Retinal pigment epithelial cell (primary cell): Measurements from ENCODE around the gene HMCN1.

Source experiments
- DNase-seq: peaks from one replicate; pipeline ENCODE4 v3.0.0-alpha.2; 2010; ENCODE audit warnings: low read depth
- H3K4me3 ChIP-seq: 2 replicates; pipeline ENCODE4 v1.5.1; 2011; ENCODE audit warnings: mild to moderate bottlenecking, low read length, control low read depth, moderate library complexity
- CTCF ChIP-seq: conservative IDR thresholded peaks from 2 replicates; pipeline ENCODE4 v1.5.1; 2011; ENCODE audit warnings: low read depth, low read length, control low read depth, inconsistent platforms

The HMCN1 gene

DNA sequence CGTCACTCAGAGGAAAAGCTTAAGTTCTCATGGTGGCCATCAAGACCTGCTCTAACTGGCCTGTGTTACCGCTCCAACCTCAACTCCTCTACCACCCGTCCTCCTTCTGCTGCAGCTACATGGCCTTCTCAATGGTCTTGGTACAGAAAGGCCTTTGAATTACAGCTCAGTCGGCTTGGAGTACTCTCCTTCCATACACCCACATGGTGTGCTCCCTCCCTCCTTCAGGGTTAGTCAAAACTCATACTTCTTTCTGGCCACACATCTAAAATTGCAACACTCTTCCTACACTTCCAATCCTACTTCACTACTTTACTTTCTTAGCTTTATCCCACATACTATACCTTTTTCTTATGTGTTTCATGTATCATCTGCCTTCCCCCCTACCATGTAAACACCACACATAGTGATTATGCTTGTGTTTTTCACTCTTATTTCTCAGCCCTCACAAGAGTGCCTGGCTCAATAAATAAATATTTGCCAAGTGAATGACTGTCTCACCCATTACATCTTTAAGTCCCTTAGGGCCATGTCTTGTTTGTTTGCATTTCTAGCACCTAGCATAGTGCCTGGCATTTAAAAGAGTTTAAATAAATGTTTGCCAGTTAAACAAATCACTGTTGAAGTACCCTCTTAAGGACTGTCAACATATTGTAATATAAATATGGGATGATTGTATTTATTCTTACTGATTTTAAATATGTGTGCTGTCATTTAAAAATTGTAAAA is 37.6 kb upstream of the HMCN1 start:
- no peak for TF ChIP-seq CTCF
- no peak for DNase-seq
- H3K4me3 ChIP-seq, result no peak overlapping the region

DNA sequence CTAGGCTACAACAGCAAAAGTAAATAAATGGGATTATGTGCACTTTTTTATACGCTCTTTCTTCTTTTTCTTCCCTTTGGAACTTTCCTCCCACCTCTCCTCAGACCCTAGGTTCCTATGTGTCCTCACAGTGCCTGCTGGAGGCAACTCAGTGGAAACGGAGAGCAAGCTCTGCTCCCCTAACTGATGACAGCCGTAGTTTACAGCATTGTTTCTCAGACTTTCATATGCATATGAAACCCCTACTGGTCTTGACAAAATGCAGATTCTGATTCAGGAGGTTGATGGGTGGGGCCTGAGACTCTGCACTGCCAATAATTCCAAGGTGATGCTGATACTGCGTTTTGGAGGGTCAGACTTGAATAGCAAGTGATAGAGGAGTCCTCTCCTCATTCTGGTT is 34.3 kb upstream of the HMCN1 start:
- no peak for TF ChIP-seq CTCF
- H3K4me3 ChIP-seq, result no peak overlapping the region
- no peak for DNase-seq

DNA sequence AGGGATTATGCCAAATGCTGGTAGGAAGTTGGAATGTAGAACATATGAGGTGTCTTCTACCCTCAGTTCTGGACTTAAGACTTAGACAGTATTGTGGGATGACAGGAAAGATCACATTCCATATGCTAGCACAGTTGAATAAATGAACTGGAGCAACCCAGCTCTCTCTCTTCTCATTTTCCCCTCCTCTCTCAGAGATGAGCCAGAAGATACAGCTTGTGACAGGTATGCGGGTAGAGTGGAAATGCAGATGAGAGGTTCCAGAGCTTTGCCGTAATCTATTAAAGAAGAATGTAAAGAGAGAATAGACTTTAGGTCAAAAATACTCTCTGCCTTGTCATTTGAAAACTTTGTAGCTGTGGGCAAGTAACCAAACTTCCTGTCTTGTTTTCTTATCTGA is 32.5 kb upstream of the HMCN1 start:
- DNase-seq, result no peak
- no peak for TF ChIP-seq CTCF
- no peak overlapping the region for H3K4me3 ChIP-seq

DNA sequence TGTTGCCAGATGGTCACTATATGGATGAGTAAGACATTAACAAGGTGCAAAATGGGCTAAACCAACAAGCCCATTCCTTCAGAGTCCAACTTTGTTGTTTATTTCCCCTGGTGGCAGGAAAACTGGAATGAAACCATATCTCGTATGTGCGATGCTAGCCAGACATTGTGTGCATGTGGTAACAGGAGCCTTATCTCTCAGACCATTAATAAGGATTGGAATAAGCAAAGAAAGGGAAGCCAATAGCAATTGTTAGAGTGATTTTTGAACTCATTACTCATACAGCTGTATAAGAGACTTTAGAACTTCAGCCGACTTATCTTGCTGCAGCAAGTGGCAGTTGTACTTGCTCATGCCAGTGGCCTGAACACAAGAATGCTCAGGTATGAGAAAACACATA is 30.0 kb upstream of the HMCN1 start:
- no peak for TF ChIP-seq CTCF
- DNase-seq, result no peak
- no peak overlapping the region for H3K4me3 ChIP-seq

- no peak for TF ChIP-seq CTCF
- H3K4me3 ChIP-seq, result no peak overlapping the region
- DNase-seq, result no peak
Observed at GRCh38 chr1:185716095-185716494, 18.1 kb upstream of the HMCN1 start.

- H3K4me3 ChIP-seq, result no peak overlapping the region
- DNase-seq, result peak; percentile 62
- TF ChIP-seq CTCF, result peak; percentile 52
Observed at GRCh38 chr1:185719021-185719420, 15.2 kb upstream of the HMCN1 start.

DNA sequence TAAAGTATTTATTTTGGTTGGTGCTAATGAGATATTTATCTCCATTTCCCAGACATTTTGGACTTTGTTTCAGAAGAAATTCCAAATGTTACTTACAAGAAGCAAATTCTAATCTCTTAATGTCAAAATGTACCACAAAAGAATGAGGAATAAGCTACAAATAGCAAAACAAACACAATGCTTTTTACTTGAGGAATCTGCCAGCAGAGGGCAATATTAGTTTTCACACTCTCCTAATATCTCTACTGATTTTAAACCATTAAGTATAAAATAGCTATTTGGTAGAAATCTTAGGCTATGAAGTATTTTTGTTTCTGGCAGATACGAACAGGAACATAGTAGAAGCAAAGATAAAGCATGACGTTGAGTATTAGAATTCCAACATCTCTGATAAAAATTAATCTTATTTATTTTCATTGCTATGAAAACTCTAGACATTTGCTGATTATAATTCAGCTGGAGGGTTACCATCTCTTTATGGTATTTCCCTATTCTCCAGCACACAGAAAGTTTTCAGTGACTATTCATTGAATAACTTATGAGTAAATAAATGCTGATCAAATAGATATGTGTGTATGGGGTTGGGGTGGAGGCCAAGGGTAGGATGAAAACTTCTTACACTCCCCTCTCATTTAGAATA is 13.4 kb upstream of the HMCN1 start:
- peak; percentile 36 for DNase-seq
- peak; percentile 59 for TF ChIP-seq CTCF
- no peak overlapping the region for H3K4me3 ChIP-seq
